Endometrial microvascular endothelial cells (primary cell): ENCODE measurements around the gene ZNF426. TPM values are rescaled to one million over a fixed set of nuclear protein-coding genes. Genes with fewer than 3 reads are reported as not detected.
"Not testable (repeated sequence)": the region's sequence is repeated elsewhere in the genome, so short reads cannot be mapped to it uniquely, and the experiment has no call there.

Experiments
- in situ Hi-C: cut with HindIII; loops from 2 replicates; pipeline ENCODE4 v1.10.0; 2017; ENCODE audit warnings: low sequenced_read_pairs, low pct_unique_long_range_greater_than_20kb; ENCODE audit errors: inconsistent ontology term
- total RNA-seq: library from RNA; depleted of rRNA; stranded (reverse); fragments of >200 nt; gene quantifications from one replicate; pipeline ENCODE4 v1.2.3, GENCODE V29; 2015; ENCODE audit errors: inconsistent ontology term

ZNF426 gene
- 10.8 TPM for total RNA-seq

DNA sequence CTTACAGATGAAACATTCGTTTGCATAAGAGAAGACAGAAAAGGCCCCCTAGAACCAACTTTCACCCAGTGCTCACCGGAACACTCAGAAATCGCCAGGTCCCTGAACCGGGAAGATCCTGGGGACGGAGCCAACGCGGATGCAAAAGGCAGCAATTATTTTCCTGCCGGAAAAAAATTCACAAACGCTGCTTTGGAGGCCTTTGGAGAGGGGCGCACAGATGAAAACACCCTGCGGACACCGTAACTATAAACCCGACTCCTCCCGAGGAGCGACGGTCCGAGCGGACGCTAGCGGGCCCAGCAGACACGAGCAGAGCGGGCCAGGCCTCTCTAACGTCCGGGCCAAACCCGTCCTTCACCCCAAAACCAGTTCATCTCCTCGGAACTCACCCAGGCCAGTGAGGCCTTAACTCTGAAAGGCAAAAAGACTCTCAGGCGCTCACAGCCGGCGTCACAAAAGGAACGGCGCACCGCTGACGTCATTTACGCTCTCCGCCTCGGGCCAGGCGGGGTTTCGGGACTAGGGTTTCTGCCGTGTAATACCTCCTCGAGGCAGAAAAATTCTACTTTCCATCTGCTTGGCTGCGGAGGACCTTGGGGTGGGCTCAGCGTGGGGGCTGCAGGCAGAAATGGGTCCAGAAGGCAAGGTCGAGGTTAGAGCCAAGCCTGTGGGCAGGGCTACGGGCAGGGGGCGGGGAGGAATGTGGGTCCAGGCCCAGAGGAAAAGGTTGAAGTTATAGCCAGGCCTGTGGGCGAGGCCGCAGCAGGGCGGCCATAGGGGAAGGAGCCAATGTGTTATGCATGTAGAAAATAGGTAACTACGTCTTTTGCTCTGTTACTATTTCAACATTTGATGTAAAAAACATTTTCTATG is at the start of gene ZNF426:
TSS of gene ZNF426 (minus strand) at position 463 of the 876 bp plus-strand sequence. CDS start 2,413 bp downstream, outside the sequence.
- in situ Hi-C loops: no loop called here

DNA sequence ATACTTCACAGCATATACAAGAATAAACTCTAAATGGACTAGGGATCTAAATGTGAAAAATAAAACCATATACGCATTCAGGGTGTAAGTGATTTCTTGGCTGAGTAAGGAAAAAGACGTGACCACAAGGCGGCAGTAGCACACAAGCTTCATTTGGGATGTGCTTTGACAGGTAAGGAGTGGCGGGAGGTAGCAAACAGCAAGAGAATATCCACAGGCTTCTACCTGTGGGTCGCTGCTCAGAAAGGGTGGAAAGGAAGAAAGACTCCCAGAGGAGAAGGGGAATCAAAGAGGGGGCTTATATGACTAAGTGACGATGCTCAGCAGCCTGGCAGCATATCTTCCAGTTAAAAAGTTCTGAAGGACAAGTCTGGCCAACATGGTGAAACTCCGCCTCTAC is 48.3 kb upstream of the ZNF426 start:
- in situ Hi-C loops: no loop called here

DNA sequence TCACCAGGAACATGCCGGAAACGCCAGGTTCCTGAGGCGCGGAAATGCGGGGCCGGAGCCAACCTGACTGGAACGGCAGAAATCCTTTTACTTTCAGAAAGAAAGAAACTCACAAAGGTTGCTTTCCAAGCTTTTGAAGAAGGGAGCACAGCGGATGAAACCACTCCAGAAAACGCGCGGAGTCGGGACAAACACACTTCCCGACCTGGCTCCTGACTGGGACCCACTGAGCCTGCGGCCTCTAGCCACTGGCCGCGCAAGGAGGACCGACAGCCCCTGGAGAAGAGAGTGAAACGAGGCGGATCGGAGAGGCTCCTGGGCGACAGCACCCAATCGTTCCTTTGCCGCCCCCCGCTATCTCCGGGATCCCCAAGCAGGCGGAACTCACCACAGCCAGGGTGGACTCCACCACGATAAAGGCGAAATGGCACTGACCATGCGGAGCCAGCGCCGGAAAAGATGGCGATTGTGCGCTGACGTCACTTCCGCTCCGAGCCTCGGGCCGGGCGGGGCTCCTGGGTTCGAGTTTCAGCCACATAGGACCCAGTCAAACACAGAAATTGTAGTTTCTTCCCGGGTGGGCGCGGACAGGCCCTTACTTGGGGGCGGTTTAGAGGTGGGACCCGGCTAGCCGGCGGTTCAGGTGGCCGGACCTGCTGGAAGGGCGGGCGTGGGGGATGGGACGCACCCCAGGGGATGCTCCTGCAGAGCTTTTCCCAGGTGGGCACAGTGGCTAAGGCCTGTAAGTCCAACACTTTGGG is 45.8 kb upstream of the ZNF426 start, which contains the start of gene ZNF121:
TSS of gene ZNF121 (minus strand) at position 432 of the 761 bp plus-strand sequence. CDS start 16,407 bp downstream, outside the sequence.
- in situ Hi-C loops: no loop called here

DNA sequence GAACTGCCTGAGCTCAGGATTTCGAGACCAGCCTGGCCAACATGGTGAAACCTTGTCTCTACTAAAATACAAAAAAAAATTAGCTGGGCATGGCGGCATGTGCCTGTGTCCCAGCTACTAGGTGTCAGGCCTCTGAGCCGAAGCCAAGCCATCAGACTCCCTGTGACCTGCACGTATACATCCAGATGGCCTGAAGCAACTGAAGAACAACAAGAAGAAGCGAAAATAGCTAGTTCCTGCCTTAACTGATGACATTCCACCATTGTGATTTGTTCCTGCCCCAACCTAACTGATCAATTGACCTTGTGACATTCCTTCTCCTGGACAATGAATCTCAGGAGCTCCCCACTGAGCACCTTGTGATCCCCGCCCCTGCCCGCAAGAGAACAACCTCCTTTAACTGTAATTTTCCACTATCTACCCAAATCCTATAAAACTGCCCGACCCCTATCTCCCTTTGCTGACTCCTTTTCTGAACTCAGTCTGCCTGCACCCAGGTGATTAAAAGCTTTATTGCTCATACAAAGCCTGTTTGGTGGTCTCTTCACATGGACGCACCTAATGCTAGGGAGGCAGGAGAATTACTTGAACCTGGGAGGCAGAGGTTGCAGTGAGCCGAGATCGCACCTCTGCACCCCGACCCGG is 43.8 kb upstream of the ZNF426 start:
- in situ Hi-C loops: not testable (repeated sequence)

DNA sequence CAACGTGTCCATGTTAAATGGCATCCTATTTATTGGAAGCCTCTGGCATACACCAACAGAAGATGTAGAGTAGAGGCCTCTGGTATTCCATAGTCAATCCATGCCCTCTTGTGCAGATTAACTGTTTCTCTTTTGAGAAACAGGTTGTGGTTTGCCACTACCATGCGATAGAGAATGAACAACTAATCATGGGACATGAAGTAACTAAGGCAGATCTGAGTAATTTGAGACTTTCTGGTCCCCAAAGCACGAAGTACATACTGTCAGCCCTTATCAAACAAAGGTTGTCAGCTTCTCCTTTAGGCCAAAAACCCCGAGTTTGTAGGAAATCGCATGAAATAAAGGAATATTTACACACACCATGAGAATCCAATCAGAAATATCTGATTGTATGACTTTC is 42.3 kb upstream of the ZNF426 start:
- in situ Hi-C loops: no loop called here

DNA sequence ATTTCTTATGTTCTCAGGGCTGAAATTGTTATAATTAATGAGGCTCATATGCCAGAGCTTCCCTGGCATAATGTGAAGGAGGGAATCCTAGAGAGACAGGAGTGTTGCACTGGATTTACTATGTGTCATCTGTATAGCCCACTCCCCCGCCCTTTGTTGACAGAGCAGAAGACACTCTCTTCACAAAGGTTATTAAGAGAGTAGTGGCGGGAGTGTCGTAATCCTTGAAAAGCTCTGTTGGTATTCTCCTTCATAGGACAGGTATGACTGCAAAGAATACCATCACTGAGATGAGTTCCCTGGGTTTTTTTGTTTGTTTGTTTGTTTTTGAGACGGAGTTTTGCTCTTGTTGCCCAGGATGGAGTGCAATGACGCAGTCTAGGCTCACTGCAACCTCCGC is 31.8 kb upstream of the ZNF426 start:
- in situ Hi-C loops: no loop called here

DNA sequence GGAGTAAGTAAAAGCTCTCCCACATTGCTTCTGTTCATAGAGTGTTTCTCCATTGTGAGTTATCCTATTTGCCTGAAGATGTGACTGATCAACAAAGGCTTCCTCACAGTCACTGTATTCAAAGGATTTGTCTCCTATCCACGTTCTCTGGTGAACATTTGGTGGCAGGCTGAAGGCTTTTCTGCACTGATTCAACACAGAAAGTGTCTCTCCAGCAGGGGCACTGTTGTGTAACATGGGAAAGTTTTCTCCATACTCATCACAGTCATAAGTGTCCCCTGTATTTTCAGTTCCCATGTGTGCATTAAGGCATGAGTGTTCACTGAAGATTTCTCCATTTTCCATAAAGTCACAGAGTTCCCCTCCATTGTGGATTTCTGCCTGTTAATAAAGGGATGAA is 28.3 kb upstream of the ZNF426 start:
- in situ Hi-C loops: no loop called here

DNA sequence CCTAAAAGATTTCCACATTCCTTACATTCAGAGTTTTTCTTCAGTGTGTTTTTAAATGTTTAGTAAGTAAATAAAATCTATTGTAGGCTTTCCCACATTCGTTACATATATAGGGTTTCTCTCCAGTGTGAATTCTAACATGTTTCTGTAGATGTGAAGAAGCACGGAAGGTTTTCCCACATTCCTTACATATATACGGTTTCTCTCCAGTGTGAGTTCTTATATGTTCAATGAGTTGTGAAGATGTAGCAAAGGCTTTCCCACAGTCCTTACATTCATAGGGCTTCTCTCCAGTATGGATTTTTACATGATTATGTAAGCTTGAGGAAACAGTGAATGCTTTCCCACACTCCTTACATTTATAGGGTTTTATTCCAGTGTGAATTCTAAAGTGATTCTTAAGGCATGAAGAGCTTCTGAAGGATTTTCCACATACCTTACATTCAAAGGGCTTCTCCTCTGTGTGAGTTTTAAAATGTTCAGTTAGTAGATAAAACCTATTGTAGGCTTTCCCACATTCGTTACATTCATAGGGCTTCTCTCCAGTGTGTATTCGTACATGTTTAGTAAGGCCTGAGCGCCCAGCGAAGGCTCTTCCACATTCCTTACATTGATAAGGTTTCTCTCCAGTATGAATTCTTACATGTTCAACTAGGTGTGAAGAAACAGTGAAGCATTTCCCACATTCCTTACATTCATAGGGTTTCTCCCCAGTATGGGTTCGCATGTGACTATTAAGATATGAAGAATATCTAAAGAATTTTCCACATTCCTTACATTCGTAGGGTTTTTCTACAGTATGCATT is 27.7 kb upstream of the ZNF426 start:
- in situ Hi-C loops: no loop called here

DNA sequence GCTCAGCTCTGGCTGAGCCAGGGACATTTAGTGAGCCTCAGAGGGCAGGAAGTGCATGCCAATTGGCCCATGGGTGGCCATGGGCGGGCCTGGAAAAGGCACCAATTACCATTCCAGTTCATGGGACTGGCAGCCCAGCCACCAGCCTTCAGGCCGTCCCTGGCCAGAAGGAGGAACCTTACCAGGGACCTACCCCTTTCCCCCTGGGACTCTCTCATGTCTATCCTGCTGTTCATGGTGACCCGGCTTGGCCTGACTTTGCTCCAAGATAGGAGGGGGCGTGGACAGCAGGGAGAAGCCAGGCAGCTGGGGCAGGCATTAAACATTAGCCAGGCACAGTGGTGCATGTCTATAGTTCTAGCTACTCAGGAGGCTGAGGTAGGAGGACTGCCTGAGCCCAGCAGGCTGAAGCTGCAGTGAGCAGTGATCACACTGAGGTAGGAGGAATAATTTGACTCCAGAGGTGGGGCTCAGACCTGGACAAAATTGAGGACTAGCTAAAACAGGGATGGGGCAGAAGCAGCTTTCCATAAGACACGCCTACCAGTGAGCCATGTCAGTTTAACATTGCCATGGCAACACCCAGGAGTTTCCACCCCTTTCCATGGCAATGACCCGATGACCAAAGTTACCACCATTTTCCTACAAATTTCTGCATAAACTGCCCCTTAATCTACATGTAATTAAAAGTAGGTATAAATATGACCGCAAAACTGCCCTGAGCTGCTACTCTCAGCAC is 14.3 kb upstream of the ZNF426 start:
- in situ Hi-C loops: no loop called here

DNA sequence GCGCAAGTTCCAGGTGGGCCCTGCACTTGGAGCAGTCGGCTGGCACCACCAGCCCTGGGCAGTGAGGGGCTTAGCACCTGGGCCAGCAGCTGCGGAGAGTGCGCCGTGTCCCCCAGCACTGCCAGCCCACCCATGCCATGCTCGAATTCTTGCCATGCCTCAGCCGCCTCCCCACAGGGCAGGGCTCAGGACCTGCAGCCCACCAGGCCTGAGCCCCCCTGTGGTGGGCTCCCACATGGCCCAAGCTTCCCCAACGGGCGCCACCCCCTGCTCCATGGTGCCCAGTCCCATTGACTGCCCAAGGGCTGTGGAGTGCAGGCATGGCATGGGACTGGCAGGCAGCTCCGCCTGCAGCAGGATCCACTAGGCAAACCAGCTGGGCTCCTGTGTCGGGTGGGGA is 9.4 kb upstream of the ZNF426 start:
- in situ Hi-C loops: no loop called here

DNA sequence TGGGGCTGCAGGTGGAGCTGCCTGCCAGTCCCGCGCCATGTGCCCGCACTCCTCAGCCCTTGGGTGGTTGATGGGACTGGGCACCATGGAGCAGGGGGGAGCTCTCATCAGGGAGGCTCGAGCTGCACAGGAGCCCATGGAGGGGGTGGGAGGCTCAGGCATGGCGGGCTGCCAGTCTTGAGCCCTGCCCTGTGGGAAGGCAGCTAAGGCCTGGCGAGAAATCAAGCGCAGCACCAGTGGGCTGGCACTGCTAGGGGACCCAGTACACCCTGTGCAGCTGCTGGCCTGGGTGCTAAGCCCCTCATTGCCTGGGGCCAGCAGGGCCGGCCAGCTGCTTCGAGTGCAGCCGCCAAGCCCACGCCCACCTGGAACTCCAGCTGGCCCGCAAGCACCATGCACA is 2.8 kb upstream of the ZNF426 start:
- in situ Hi-C loops: not testable (repeated sequence)

DNA sequence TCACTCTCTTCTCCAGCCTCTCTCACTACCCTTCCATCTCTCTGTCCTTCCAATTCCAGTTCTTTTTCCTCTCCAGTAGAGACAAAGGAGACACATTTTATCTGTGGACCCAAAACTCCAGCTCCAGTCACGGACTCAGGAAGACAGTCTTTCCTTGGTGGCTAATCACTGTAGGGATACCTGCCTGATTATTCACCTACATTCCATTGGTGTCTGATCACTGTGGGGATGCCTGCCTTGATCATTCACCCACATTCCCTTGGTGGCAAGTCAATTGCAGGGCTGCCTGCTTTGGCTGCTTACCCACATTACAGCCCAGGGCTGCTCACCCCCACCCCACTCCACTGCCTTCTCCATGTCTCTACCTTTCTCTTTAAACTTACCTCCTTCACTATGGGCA is 1.5 kb upstream of the ZNF426 start:
- in situ Hi-C loops: not testable (repeated sequence)

DNA sequence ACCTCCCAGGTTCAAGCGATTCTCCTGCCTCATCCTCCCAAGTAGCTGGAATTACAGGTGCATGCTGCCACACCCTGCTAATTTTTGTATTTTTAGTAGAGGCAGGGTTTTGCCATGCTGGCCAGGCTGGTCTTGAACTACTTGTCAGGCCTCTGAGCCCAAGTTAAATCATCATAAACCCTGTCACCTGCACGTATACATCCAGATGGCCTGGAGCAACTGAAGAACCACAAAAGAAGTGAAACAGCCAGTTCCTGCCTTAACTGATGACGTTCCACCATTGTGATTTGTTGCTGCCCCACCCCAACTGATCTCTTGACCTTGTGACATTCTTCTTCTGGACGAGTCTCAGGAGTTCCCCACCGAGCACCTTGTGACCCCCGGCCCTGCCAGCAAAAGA is 756 bp upstream of the ZNF426 start:
- in situ Hi-C loops: not testable (repeated sequence)

DNA sequence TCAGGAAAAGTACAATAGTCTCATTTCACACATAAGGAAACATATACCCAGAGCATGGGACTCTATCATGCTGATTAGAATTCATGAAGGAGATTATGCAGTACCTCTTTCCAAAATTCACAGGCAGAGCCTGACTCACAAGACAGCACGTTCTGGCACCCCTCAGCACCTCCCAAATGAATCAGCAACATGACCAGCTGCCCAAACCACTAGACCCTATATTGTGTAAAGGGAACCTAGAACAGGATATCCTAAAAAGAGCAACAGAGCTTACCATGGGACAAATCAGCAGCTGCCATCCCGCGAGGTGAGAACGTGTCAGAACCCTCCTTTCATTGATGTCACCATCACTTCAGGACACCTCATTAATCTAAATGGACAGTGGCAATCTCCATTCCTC is 2.5 kb downstream of the ZNF426 start:
- in situ Hi-C loops: no loop called here

DNA sequence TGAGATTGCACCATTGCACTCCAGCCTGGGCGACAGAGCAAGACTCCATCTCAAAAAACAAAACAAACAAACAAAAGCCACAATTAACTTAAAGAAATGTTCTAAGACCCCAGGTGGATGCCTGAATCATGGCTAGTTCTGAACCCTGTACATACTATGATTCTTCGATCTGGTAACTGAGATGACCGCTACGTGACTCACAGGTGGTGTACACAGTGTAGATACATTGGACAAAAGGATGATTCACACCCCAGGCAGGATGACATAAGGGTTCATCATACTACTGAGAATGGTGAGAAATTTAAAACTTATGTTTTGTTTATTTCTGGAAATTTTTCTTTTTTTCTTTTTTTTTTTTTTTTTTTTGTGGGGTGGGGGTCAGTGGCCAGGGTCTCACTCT is 6.5 kb downstream of the ZNF426 start:
- in situ Hi-C loops: no loop called here

DNA sequence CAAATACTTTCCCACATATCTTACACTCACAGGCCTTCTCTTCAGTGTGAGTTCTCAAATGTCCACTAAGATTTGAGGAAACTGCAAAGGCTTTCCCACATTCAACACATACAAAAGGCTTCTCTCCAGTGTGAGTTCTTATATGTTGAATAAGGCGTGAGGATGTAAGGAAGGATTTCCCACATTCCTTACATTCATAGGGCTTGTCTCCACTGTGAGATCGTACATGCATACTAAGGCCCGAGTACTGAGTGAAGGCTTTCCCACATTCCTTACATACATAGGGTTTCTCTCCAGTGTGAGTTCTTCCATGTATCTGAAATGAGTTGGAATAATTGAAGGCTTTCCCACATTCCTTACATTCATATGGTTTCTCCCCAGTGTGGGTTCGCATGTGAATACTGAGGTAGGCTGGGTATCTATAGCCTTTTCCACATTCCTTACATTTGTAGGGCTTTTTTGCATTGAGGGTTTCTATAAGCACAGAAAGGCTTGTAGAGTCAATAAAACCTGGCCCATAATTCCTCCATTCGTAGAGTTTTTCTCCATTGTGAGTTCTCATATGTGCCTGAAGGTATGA is 9.6 kb downstream of the ZNF426 start:
- in situ Hi-C loops: no loop called here

DNA sequence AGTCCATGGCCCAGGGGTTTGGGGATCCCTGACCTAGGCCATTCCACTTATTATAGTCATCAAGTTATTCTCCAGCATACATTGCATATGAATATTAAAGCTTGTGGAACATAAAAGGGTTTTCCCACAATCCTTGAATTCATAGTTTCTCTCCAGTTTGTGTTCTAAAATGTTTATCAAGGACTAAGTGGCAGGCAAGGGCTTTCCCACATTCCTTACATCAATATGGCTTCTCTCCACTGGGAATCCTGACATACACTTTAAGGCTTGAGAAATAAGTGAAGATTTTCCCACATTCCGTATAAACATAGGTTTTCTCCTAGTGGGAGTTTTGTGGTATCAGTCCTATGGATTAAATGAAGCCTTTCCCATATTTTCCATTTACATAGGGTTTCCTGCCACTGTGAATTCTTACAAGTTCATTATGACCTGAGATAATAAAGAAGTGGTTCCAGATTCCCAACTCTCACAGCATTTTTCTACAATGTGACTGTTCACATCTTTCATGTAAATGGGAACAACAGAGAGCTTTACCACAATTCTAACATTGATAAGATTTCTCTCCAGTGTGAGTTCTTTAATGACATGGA is 14.5 kb downstream of the ZNF426 start:
- in situ Hi-C loops: no loop called here
